Urinary bladder (tissue), 4 donors: Measurements from ENCODE around the gene ZNF407. TPM values are rescaled to one million over a fixed set of nuclear protein-coding genes. Genes with fewer than 3 reads are reported as not detected.

Experiments used
- DNase-seq: peaks from one replicate; pipeline ENCODE4 v3.0.0-alpha.2; 2015; ENCODE audit errors: extremely low spot score
- H3K27ac ChIP-seq: one replicate; pipeline ENCODE4 v1.5.1; 2013; ENCODE audit warnings: low read depth, mild to moderate bottlenecking, moderate library complexity
- H3K36me3 ChIP-seq: one replicate; pipeline ENCODE4 v1.6.1; 2013; ENCODE audit warnings: mild to moderate bottlenecking, moderate library complexity; ENCODE audit not compliant: insufficient read depth
- H3K4me1 ChIP-seq: one replicate; pipeline ENCODE4 v1.6.1; 2013; ENCODE audit warnings: mild to moderate bottlenecking, moderate library complexity; ENCODE audit not compliant: insufficient read depth
- H3K4me3 ChIP-seq: one replicate; pipeline ENCODE4 v1.5.1; 2013; ENCODE audit warnings: low read depth, low read length
- WGBS: extraction: QIAGEN DNeasy Blood & Tissue Kit; methylation state at CpG from one replicate; pipeline ENCODE4 v1.1.7; 2013; 5-methylcytosine and 5-hydroxymethylcytosine counted together
- polyA plus RNA-seq: library from polyadenylated mRNA; stranded (reverse); fragments of 200-250 nt; gene quantifications from one replicate; pipeline ENCODE4 v1.2.3, GENCODE V29; 2013
- total RNA-seq: library from RNA; depleted of rRNA; stranded (reverse); fragments of >200 nt; gene quantifications from one replicate; pipeline ENCODE4 v1.2.3, GENCODE V29; 2014
- donor health status: healthy with polysubstance abuse.
- donor health status: healthy.

ZNF407 gene
- total and polyA plus RNA-seq, 2 donors = 5.9 to 40.8 TPM

- Histone ChIP-seq H3K4me3 (no peak overlapping the region), H3K27ac (no peak overlapping the region), H3K36me3 (no peaks in the 10 kb centered on the region), H3K4me1 (no peaks in the 10 kb centered on the region)
- DNase-seq = no peak
- WGBS = 84% methylated on average over 7 of the region's 7 CpGs
These were observed 209.2 kb downstream of the ZNF407 start for GRCh38 chr18:74806700-74807416.

DNA sequence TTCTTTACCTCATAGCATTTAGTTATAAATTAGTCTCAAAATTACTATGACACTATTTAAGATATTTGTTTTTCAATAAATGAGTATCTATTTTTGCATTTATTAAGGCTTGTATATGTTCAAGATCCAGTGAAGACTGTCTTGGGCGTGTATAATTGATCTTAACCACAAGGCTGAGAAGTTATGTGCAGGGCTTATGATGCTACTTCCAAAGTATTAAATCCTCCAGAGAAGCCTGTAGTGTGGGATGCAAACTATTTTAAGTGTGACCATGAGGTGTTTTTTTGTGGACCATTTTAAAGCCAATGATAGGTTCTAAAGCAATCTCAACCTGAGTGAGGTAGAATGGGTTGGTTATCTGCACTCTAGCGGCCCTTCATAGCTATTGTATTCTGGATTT is 219.9 kb downstream of the ZNF407 start:
- Histone ChIP-seq H3K27ac (no peak overlapping the region), H3K36me3 (no peaks in the 10 kb centered on the region), H3K4me1 (no peaks in the 10 kb centered on the region), H3K4me3 (no peak overlapping the region)
- no peak for DNase-seq
- WGBS = 94% methylated on average over 2 of the region's 2 CpGs

DNA sequence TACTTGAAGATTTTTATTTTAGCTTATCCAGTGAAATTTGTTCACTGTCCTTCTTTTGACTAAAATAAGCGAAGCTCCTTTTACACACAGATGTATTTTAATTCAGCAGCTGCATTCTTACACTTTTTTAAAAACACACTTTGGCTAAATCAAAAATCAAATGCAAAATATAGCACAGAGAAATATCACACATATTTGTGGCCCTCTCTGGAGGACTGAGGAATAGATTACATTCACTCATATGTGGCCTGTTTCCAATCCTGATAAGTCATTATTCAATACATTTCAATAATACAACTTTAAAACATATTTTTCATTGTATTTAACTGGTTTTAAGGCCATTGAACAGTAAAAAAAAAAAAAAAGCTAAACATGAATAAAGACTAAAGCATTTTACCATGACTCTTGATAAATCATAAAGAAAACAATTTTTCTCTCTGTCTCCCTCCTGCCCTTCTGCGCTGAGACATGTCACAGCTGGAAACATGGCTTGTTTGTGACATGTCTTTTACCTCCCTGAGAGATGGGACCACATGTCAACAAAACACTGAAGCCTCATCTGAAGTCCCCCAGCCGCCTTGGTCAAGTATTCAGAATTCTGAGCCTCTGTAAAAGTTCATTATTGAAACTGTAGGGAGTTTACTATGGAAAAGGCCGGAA is 221.0 kb downstream of the ZNF407 start:
- no peak for DNase-seq
- no peak overlapping the region for H3K4me3 ChIP-seq
- no peaks in the 10 kb centered on the region for H3K4me1 ChIP-seq
- no peak overlapping the region for H3K27ac ChIP-seq
- whole genome bisulfite sequencing = 96% methylated on average over 4 of the region's 4 CpGs
- no peaks in the 10 kb centered on the region for H3K36me3 ChIP-seq

GRCh38 chr18:74819433-74820059 is 221.9 kb downstream of the ZNF407 start:
- no peaks in the 10 kb centered on the region for H3K36me3 ChIP-seq
- WGBS = 88% methylated on average over 7 of the region's 7 CpGs
- H3K27ac ChIP-seq = no peak overlapping the region
- no peak overlapping the region for H3K4me3 ChIP-seq
- DNase-seq = no peak
- H3K4me1 ChIP-seq = no peaks in the 10 kb centered on the region

DNA sequence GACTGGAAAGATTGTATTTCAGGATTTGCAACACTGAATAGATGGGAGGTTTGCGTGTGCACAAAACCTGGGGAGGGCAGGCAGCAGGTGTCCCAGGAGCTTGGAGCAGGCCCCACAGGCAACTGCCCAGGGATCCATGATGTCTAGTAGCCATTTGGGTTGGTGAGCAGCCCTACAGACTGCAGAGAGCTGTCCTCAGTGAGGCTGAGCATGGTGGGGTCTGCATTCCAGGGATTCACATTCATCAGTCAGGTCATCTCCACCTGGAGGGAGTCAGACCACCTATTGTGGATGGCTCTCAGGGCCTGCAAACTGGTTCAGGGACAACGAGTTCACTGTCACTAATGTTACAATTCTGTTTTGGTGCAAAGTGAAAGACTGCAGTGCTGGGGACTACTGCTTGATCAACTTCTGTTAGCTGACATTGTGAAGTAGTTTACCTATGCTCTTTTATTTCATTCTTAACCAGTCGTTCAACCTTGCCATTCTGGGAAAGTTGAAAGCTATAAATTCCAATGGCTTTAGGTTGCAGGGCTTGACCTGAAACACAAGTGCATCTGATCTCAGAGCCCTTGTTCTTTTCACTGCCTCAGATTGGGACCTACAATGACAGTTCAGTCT is 222.6 kb downstream of the ZNF407 start:
- Histone ChIP-seq H3K27ac (no peak overlapping the region), H3K4me1 (no peaks in the 10 kb centered on the region), H3K36me3 (no peaks in the 10 kb centered on the region), H3K4me3 (no peak overlapping the region)
- 88% methylated on average over 3 of the region's 3 CpGs for WGBS
- DNase-seq = no peak

- 95% methylated on average over 1 of the region's 1 CpG for WGBS
- Histone ChIP-seq H3K4me1 (no peaks in the 10 kb centered on the region), H3K4me3 (no peak overlapping the region), H3K36me3 (no peaks in the 10 kb centered on the region), H3K27ac (no peak overlapping the region)
- DNase-seq = no peak
These were observed 227.8 kb downstream of the ZNF407 start for GRCh38 chr18:74825460-74825859.

DNA sequence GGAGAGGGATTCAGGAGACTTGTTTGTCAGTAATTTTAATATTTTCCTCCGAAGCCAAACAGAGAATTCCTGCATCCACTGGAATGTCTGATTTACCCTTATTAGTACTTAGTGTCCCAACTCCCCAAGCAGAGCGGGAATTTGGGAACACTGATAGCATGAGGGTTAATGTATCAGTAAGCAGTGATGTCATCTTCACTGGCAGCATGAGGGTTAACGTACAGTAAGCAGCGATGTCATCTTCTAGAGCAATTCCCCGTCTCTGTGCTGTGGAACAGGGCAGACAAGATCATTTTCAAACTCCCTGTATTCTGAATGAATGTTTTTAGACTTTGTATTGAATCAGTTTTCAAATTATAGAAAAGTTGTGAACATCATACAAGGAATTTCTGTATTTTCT is 228.9 kb downstream of the ZNF407 start:
- no peaks in the 10 kb centered on the region for H3K36me3 ChIP-seq
- no peak for DNase-seq
- H3K27ac ChIP-seq = no peak overlapping the region
- 83% methylated on average over 5 of the region's 5 CpGs for WGBS
- no peak overlapping the region for H3K4me3 ChIP-seq
- no peaks in the 10 kb centered on the region for H3K4me1 ChIP-seq

- Histone ChIP-seq H3K4me1 (no peaks in the 10 kb centered on the region), H3K4me3 (no peak overlapping the region), H3K27ac (no peak overlapping the region), H3K36me3 (no peaks in the 10 kb centered on the region)
- DNase-seq = no peak
- WGBS = 72% methylated on average over 3 of the region's 3 CpGs
These were observed 230.5 kb downstream of the ZNF407 start for GRCh38 chr18:74828200-74828599.

GRCh38 chr18:74831571-74832250 is 234.0 kb downstream of the ZNF407 start:
- H3K4me1 ChIP-seq = no peaks in the 10 kb centered on the region
- no peak for DNase-seq
- H3K36me3 ChIP-seq = no peaks in the 10 kb centered on the region
- no peak overlapping the region for H3K4me3 ChIP-seq
- H3K27ac ChIP-seq = no peak overlapping the region
- WGBS = 92% methylated on average over 13 of the region's 13 CpGs

DNA sequence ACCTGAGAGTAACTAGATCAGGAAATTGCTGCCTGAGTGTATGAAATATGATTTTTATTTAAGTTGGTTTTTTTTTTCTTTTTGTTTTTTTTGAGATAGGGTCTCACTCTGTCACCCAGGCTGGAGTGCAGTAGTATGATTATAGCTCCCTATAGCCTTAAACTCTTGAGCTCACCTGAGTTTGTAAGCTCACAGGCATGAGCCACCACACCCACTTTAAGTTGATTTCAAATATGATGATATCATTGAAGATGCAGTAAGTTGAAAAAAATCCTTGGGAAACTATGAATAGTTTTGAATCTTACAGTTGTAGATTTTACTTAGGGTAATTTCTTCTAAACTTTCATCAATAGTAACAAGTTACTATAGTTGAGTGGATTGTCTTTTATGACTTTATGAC is 234.7 kb downstream of the ZNF407 start:
- H3K27ac ChIP-seq = no peak overlapping the region
- no peaks in the 10 kb centered on the region for H3K36me3 ChIP-seq
- H3K4me1 ChIP-seq = no peaks in the 10 kb centered on the region
- H3K4me3 ChIP-seq = no peak overlapping the region
- DNase-seq = no peak

DNA sequence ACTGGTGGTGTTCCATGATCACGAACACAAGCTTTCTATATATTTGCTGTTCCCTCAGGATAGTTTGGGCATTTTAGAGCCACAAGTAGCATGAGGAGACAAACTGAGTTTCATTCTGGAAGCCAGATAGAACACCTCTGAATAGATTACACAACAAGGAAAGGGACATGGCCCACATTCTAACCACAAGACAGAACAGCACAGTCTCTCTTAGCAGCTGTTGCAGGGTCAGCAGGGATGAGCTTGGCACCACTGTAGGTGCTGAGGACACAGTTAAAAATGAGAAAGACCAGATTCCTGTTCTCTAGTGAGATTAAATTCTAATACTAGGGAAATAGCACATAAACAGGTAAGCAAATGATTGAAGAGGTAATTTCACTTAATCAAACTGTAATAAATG is 235.3 kb downstream of the ZNF407 start:
- Histone ChIP-seq H3K4me3 (no peak overlapping the region), H3K27ac (no peak overlapping the region), H3K4me1 (no peaks in the 10 kb centered on the region), H3K36me3 (no peaks in the 10 kb centered on the region)
- 97% methylated on average over 1 of the region's 1 CpG for WGBS
- DNase-seq = no peak

DNA sequence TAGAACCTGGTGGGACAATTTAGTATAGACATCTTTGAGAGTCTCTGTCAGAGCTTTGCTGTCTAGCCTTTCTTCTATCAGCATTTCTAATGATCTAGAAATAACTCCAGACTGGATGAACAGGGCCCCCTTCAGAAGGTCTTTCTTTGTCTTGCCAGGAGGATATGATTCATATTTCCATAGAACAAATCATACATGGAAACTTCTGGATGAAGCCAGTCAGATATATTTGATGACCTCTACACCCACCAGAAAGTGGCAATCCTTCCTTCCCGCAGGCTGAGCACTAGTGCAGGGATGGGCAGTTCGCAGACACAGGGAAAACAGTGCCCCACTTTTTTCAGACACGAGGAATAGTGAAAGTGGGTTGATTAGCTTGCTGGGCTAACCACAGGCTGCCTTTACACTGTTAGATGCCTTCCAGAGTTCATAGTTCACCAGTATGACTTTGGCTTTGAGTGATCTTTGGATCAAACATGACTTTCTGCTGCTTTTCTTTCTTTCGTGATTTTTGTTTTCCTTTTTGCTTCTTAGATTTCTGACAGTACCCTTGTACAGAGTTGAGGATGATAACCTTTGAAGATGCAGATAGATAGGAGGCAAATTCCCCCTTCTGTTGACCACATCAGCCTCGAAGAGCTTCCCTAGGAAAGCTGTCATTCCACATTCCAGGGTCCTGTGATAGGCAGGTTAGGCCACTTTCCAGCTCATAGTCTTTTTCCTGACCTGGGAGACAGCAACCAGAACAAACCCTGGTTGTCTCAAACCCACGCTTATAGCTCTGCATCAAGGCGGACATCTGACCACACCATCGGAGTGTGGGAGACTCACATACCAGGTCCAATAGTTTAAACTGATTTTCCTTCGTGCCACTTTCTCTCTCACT is 237.0 kb downstream of the ZNF407 start:
- 86% methylated on average over 9 of the region's 9 CpGs for WGBS
- Histone ChIP-seq H3K4me1 (no peaks in the 10 kb centered on the region), H3K27ac (no peak overlapping the region), H3K4me3 (no peak overlapping the region), H3K36me3 (no peaks in the 10 kb centered on the region)
- no peak for DNase-seq
